SK-N-SH treated with all-trans-retinoic acid at 6 μM for 48 hours (cell line): ENCODE measurements around the gene KIRREL3.
"Not testable (repeated sequence)": the region's sequence is repeated elsewhere in the genome, so short reads cannot be mapped to it uniquely, and the experiment has no call there.

Source experiments
- ARNTL ChIP-seq: fragments of 450-650 bp; formaldehyde crosslinking; IDR thresholded peaks from 2 replicates; pipeline ENCODE4 v1.5.0; 2020; ENCODE audit warnings: low read depth, mild to moderate bottlenecking, moderate library complexity, borderline replicate concordance
- CSRNP3 ChIP-seq: fragments of 250-450 bp; sonication (Bioruptor Pico); IDR thresholded peaks from 2 replicates; pipeline ENCODE4 v1.5.1; 2021; ENCODE audit warnings: mild to moderate bottlenecking, moderate library complexity
- ISL1 ChIP-seq: fragments of 250-450 bp; sonication (Bioruptor Pico); IDR thresholded peaks from 2 replicates; pipeline ENCODE4 v2.1.2; 2022; ENCODE audit warnings: mild to moderate bottlenecking, moderate library complexity
- PATZ1 ChIP-seq: fragments of 250-450 bp; sonication (Bioruptor Pico); IDR thresholded peaks from 2 replicates; pipeline ENCODE4 v1.8.0; 2020; ENCODE audit warnings: mild to moderate bottlenecking, moderate library complexity, borderline replicate concordance
- PPARA ChIP-seq: fragments of 250-450 bp; sonication (Bioruptor Pico); IDR thresholded peaks from 2 replicates; pipeline ENCODE4 v1.5.0; 2020; ENCODE audit warnings: mild to moderate bottlenecking, borderline replicate concordance
- RARB ChIP-seq: fragments of 250-450 bp; sonication (Bioruptor Pico); IDR thresholded peaks from 2 replicates; pipeline ENCODE4 v1.8.0; 2021; ENCODE audit warnings: mild to moderate bottlenecking, moderate library complexity
- TOX ChIP-seq: fragments of 250-450 bp; sonication (Bioruptor Pico); IDR thresholded peaks from 2 replicates; pipeline ENCODE4 v1.8.0; 2021; ENCODE audit warnings: mild to moderate bottlenecking, moderate library complexity, borderline replicate concordance
- ZFP30 ChIP-seq: fragments of 450-650 bp; formaldehyde crosslinking; IDR thresholded peaks from 2 replicates; pipeline ENCODE4 v1.5.0; 2022; ENCODE audit warnings: mild to moderate bottlenecking, moderate library complexity
- ZNF565 ChIP-seq: fragments of 450-650 bp; formaldehyde crosslinking; conservative IDR thresholded peaks from 2 replicates; pipeline ENCODE4 v1.5.0; 2020; ENCODE audit warnings: low read depth, mild to moderate bottlenecking, moderate library complexity
- ZNF70 ChIP-seq: fragments of 450-650 bp; formaldehyde crosslinking; IDR thresholded peaks from 2 replicates; pipeline ENCODE4 v1.5.0; 2020; ENCODE audit warnings: mild to moderate bottlenecking, moderate library complexity
- ZNF8 ChIP-seq: fragments of 450-650 bp; formaldehyde crosslinking; IDR thresholded peaks from 2 replicates; pipeline ENCODE4 v1.5.0; 2020; ENCODE audit warnings: mild to moderate bottlenecking, moderate library complexity

GRCh38 chr11:126394634-126395072 is 605.9 kb downstream of the KIRREL3 start:
- TF ChIP-seq TOX; ZNF8 (CRISPR knock-in tag); RARB (CRISPR knock-in tag); PATZ1; ZFP30 (CRISPR knock-in tag); ZNF70; ARNTL (CRISPR knock-in tag); ISL1 (CRISPR knock-in tag); CSRNP3 (CRISPR knock-in tag); PPARA (CRISPR knock-in tag); ZNF565 (CRISPR knock-in tag): not testable (repeated sequence)
